Fibroblast of the aortic adventitia (primary cell): Measurements from ENCODE around the gene ABR. TPM values are rescaled to one million over a fixed set of nuclear protein-coding genes. Genes with fewer than 3 reads are reported as not detected.

Experiments
- DNase-seq: peaks from one replicate; pipeline ENCODE4 v3.0.0-alpha.2; 2010; ENCODE audit warnings: low read depth
- H3K4me3 ChIP-seq: 2 replicates; pipeline ENCODE4 v1.5.1; 2011; ENCODE audit warnings: low read depth, mild to moderate bottlenecking, control low read depth, low read length, moderate library complexity
- total RNA-seq: library from RNA; depleted of rRNA; stranded (reverse); fragments of >200 nt; gene quantifications from 2 replicates; pipeline ENCODE4 v1.2.3, GENCODE V29; 2012; ENCODE audit warnings: low replicate concordance
- TF ChIP-seq, protein P1 (sequence below): IDR thresholded peaks from 2 replicates; pipeline ENCODE4 v1.5.1; 2011; ENCODE audit warnings: mild to moderate bottlenecking, low read length, control low read depth, inconsistent platforms; ENCODE audit not compliant: insufficient read depth

ABR gene
- total RNA-seq, 1 donor = 76.8 TPM

DNA sequence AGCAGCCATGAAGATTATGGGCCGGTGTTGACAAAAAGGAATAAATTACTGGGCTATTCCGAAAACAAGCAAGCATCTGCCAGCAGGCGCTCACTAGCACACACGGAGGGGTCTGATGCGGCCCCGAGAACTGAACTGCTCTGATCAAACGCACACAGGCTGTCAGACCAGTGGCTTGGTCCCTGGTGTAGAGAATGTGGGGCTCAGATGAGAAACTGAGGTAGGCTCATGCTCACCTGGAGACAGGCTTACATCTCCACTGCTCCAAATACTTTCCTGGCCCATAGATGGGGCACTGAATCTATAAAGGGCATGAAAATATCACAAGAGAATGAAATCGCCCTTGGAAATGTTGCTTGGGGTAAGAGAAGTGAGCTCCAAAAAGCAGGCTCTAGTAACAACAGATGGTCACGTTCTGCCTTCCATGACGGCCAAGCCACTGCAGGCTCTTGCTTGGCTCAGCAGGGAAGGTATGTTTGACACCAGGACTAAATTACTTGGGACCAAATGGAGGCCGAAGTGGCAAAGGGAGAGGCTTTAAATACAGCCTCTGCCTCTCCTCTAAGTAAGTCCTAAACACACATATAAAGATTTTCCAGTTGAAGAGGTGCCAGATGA is 5.4 kb downstream of the ABR start:
- no peak overlapping the region for H3K4me3 ChIP-seq
- TF ChIP-seq, protein P1, sequence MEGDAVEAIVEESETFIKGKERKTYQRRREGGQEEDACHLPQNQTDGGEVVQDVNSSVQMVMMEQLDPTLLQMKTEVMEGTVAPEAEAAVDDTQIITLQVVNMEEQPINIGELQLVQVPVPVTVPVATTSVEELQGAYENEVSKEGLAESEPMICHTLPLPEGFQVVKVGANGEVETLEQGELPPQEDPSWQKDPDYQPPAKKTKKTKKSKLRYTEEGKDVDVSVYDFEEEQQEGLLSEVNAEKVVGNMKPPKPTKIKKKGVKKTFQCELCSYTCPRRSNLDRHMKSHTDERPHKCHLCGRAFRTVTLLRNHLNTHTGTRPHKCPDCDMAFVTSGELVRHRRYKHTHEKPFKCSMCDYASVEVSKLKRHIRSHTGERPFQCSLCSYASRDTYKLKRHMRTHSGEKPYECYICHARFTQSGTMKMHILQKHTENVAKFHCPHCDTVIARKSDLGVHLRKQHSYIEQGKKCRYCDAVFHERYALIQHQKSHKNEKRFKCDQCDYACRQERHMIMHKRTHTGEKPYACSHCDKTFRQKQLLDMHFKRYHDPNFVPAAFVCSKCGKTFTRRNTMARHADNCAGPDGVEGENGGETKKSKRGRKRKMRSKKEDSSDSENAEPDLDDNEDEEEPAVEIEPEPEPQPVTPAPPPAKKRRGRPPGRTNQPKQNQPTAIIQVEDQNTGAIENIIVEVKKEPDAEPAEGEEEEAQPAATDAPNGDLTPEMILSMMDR = no peak
- DNase-seq = no peak

DNA sequence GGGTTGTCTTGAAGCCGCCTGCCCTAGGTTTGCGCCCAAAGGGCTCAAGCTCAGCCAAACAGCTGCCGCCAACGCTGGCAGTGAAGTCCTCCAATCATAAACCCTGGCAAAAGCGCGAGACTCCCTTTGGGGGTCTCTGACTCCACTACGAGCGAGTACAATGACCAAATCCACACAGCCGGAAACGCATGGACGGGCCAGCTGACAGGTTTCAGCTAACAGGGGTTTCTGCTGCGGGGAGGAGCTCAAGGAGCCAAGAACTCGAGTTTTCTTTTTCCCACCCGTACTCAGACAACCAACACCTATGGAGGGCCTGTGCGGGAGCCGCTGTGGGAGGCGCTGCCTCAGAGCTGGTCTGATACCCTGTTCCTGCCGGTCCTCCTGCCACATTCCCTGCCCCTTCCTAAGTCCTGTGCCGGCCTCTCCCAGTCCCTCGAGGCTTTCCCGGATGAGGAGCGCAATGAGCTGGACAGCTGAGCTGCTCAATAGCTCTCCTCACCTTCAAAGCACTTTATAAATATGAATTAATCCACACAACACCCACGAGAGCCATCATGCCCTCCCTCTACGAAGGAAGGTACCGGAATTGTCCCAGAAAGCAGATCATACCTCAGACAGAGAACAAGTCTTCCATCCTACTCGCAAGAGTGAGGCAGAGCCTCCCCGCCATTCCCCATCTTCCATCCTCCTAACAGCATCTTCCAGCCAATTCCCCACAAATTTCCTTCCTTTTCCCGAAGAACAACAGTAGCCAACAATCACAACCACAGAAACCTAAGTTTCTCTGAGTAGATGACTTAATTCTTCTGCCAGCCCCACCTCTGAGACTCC is 6.1 kb downstream of the ABR start:
- TF ChIP-seq, protein P1 = no peak
- no peak overlapping the region for H3K4me3 ChIP-seq
- no peak for DNase-seq

DNA sequence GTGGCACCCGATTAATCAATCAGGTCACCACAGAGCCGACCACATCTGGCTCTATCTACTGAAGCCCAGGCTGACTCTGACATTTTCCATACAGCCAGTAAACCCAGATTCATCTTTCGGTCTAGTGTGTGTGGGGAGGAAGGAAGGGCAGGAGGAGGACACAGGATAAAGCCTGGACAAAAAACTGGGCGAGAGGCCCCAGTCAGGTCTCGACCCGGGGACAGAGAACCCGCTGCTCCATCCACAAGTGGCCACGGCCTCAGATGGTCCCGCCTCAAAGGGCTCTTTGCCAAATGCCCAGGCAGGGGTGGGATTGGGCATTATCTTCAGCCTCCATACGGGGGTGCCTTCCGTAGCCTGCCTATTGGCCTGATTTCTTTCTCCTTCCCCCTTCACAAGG is 7.8 kb downstream of the ABR start:
- TF ChIP-seq, protein P1 = no peak
- no peak for DNase-seq
- H3K4me3 ChIP-seq = no peak overlapping the region

DNA sequence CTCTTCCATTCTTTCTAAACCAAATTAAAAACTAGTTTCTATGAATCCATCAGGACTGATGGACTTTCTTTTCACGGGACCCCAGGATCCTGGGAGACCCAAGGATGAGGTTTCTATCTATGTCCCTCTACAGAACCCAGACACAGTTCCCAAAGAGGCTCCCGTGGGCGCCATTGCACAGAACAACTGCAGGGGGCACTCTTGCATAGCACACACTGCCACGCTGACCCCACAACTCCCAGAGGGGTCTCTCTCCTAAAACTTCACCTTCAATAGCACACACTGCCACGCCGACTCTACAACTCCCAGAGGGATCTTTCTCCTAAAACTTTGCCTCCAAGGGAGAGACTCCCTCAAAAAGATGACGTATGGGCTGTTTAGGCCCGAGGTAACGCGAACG is 9.0 kb downstream of the ABR start:
- no peak for DNase-seq
- no peak overlapping the region for H3K4me3 ChIP-seq
- TF ChIP-seq, protein P1 = no peak

DNA sequence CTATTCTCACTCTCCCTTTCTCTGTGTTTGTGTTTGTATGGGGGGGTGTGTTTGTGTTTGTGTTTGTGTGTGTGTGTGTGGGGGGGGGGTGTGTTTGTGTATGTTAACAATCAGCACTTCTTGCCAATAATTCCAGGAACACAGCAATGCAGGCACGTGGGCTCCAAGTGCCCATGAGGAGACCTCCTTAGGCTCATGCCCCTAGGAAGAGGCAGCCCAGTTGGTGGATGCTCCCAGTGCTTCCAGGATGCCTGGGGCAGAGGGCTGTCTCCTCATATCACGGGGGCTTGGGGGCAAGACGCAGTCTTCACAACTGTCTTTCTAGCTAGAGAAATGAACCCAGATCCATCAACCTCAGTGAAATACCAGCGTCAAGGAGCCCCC is 9.9 kb downstream of the ABR start:
- TF ChIP-seq, protein P1 = no peak
- H3K4me3 ChIP-seq = no peak overlapping the region
- DNase-seq = no peak

DNA sequence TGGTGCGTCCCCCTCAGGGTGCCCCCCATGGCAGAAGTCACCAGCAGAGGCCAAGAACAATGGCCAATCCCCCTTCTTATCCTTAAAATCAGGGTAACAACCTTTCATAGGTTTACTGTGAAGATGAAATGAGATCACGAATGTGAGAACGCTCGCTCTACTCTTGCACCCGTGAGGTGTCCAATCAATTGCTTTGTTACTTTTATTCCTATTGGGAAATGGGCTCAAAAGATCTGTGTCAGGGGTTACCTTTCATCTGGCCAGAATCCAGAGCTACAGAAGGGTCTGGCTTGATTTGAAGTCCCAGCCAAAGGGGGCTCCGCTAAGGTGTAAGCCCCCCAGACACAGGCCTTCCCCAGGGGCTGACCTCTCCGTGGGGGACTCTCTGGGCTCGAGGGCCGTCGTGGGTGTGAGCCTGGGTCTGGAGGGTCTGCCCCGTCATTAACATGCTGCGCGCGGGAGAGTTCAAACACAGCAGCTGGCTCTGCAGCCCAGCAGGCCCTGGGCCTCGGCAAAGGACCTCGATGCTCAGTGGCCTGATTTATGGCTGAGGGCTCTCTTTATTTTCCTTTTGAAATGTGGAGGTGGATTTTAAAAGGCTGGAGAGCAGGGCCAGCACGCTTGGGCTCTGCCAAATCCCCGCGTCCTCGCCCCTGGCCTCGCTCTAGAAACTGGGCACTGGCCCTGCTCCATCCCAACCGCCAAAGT is 10.4 kb downstream of the ABR start:
- no peak for DNase-seq
- H3K4me3 ChIP-seq = no peak overlapping the region
- TF ChIP-seq, protein P1 = no peak
